Progenitor cell of endocrine pancreas (in vitro differentiated cells): Measurements from ENCODE around the gene CD96. TPM values are rescaled to one million over a fixed set of nuclear protein-coding genes. Genes with fewer than 3 reads are reported as not detected.
"Not testable (repeated sequence)": the region's sequence is repeated elsewhere in the genome, so short reads cannot be mapped to it uniquely, and the experiment has no call there.

Experiments used
- DNase-seq: peaks from one replicate; pipeline ENCODE4 v3.0.0; 2021; ENCODE audit warnings: low spot score; ENCODE audit not compliant: unreplicated experiment
- H3K27ac Mint-ChIP-seq: 2 replicates; pipeline ENCODE4 v1.8.0; 2021; ENCODE audit warnings: mild to moderate bottlenecking, moderate library complexity, mixed read lengths
- H3K27me3 Mint-ChIP-seq: 2 replicates; pipeline ENCODE4 v1.8.0; 2021; ENCODE audit warnings: mixed read lengths
- H3K36me3 Mint-ChIP-seq: 2 replicates; pipeline ENCODE4 v1.8.0; 2022; ENCODE audit warnings: mixed read lengths; ENCODE audit not compliant: insufficient read depth
- H3K4me1 Mint-ChIP-seq: 2 replicates; pipeline ENCODE4 v1.8.0; 2021; ENCODE audit warnings: low read depth, mixed read lengths
- H3K4me3 Mint-ChIP-seq: 2 replicates; pipeline ENCODE4 v1.8.0; 2021; ENCODE audit warnings: low read depth, mild to moderate bottlenecking, moderate library complexity, mixed read lengths
- H3K9me3 Mint-ChIP-seq: 2 replicates; pipeline ENCODE4 v1.8.0; 2021; ENCODE audit warnings: low read depth, mixed read lengths
- total RNA-seq: library from RNA; stranded (reverse); gene quantifications from 2 replicates; pipeline ENCODE4 v1.2.1, GENCODE V29; 2021
- TF ChIP-seq, protein P1 (sequence below): fragments of 200-600 bp; sonication (generic); IDR thresholded peaks from one replicate; pipeline ENCODE4 v1.5.0; 2021; ENCODE audit warnings: antibody characterized with exemption, mild to moderate bottlenecking; ENCODE audit not compliant: unreplicated experiment

CD96 gene
- total RNA-seq, 1 donor from 2014 or later, result not detected

DNA sequence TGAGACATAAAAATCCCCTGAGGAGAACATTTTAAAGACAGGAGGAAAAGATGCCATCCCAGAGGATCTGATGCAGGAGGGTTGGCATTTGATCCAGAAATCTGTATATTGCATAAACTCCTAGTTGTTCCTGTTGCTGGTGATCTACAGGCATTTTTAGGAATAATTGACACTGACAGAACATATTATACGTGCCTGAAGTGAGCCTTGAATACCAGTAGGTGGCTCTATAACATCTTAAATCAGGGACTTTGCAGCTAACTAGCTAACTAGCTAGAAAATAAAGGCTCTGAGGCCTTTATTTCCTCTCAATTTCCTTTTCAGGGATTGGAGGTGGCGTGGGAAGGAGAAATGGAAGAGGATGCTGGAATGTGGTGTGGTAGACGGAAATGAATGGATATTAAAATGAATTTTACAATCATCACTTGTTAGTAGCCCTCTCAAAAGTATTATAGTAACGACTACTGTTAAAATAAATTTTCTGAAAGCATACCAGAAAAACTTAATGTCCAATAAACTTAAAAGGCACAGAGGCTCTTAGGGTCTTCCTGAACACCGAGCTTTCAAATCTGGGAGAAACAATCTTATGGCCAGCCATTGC, 127.0 kb downstream of the CD96 start:
- no peaks in the 10 kb centered on the region for H3K9me3 Mint-ChIP-seq
- TF ChIP-seq, protein P1, sequence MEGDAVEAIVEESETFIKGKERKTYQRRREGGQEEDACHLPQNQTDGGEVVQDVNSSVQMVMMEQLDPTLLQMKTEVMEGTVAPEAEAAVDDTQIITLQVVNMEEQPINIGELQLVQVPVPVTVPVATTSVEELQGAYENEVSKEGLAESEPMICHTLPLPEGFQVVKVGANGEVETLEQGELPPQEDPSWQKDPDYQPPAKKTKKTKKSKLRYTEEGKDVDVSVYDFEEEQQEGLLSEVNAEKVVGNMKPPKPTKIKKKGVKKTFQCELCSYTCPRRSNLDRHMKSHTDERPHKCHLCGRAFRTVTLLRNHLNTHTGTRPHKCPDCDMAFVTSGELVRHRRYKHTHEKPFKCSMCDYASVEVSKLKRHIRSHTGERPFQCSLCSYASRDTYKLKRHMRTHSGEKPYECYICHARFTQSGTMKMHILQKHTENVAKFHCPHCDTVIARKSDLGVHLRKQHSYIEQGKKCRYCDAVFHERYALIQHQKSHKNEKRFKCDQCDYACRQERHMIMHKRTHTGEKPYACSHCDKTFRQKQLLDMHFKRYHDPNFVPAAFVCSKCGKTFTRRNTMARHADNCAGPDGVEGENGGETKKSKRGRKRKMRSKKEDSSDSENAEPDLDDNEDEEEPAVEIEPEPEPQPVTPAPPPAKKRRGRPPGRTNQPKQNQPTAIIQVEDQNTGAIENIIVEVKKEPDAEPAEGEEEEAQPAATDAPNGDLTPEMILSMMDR, result peak; percentile 75
- peaks cover 13% of the 10 kb centered on the region for H3K27me3 Mint-ChIP-seq
- no peak overlapping the region for H3K27ac Mint-ChIP-seq
- H3K4me3 Mint-ChIP-seq, result no peak overlapping the region
- no peaks in the 10 kb centered on the region for H3K36me3 Mint-ChIP-seq
- DNase-seq, result no peak
- peaks cover 4% of the 10 kb centered on the region for H3K4me1 Mint-ChIP-seq

DNA sequence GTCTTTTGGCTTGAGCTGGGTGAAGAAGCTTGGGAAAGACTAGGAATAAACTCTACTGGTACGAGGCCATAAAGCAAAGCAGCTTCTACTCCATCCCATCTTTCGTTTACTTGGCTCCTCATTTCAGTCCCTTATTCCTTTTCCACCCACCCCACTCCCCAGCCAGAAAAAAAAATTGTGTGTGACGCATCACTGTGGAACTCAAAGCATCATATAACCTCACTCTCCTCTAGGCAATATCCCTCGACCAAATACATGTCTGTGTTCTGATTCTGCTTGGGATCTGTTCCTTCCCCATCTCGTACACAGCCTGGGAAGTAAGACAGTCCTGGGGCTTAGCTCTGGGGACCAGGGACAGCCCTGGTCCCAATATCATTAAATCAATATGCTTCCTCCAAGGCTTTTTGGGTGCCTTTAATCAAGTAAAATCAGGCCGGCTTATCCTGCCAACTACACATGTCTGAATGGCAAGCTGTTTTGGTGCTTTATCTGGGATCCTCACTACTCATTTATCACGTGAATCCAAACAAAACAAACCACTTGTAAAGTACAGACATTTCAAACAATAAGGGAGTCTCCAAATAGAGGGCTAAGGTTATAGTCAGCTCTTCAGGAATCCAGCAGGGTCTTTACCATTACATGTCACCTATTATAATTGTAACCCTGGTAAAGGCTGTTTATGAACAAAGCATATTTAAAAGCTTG, 128.1 kb downstream of the CD96 start:
- no peaks in the 10 kb centered on the region for H3K36me3 Mint-ChIP-seq
- DNase-seq, result no peak
- peaks cover 11% of the 10 kb centered on the region for H3K4me1 Mint-ChIP-seq
- H3K27me3 Mint-ChIP-seq, result peaks cover 13% of the 10 kb centered on the region
- H3K9me3 Mint-ChIP-seq, result no peaks in the 10 kb centered on the region
- no peak overlapping the region for H3K4me3 Mint-ChIP-seq
- H3K27ac Mint-ChIP-seq, result no peak overlapping the region
- TF ChIP-seq, protein P1, result no peak

DNA sequence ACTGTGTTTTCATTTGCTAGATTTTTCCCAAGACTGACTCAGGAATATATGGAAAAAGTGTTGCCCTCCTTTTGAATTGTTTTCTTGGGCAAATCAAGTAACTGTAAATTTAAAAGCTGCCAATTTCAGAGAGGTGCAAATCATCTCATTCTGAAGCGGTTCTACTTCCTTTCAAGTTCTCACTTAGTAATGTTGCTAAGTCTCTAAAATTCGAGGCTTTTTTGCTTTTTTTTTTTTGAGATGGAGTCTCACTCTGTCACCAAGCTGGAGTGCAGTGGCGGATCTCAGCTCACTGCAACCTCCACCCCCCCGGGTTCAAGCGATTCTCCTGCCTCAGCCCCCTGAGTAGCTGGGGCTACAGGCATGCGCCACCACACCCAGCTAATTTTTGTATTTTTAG, 130.5 kb downstream of the CD96 start:
- DNase-seq, H3K4me3 Mint-ChIP-seq, H3K27ac Mint-ChIP-seq, H3K36me3 Mint-ChIP-seq, H3K9me3 Mint-ChIP-seq: not testable (repeated sequence)
- H3K27me3 Mint-ChIP-seq, result peaks cover 11% of the 10 kb centered on the region
- peaks cover 25% of the 10 kb centered on the region for H3K4me1 Mint-ChIP-seq

DNA sequence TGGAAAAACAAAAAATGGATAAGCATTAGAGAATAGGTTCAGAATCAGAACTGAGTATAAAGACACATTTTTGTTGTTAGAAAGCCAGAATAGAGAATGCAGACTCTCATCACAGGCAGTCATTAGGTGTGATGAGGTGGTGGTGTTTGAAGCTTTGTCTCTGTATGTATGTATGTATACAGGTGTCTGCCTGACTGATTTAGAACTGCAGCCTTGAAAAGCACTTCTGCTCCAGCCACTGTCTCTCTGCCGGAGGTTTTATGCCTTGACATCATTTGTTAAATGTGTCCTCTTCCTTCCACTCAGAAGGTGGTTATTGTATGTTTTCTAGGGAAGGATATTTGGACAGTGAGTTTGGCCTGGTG, 133.8 kb downstream of the CD96 start:
- no peak overlapping the region for H3K27ac Mint-ChIP-seq

DNA sequence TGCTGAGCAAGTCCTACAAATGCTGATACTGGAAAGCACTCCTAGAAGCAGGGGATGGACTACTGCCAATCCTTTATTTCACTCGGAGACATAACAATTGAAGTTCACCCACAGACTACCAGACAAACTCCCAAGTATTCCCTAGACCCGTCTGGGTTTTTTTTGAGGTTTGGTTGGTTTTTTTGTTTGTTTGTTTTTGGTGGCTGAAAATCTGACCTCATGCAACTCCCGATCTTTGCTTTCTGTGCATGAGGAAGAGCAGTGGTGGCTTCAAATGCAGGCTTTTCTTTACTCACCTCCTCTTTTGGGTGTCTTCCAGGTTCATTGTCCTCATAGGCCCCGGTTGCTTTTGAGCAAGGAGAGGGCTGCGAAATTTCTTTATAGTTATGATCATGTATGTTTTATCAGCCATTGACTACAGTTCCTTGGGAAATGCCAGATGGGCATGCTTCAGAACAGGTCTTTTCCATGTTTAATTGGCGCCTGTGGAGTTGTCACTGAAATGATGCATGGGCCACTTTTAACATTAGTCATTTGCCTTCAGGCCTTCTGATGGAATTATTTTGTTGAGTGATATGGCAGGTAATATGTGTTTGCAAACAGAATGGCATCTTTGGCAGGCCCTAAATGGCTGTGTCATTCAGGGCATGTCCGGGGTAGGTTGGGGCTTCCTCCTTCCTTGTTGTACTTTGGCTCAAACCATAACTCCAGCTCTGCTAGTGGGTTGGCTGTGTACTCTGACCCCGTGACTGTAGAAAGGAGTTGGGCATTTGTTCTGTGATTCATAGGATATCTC, 134.4 kb downstream of the CD96 start:
- Mint-ChIP-seq H3K36me3 (no peaks in the 10 kb centered on the region), H3K27ac (no peak overlapping the region), H3K27me3 (peaks cover 15% of the 10 kb centered on the region), H3K4me3 (peak overlapping the region; percentile 83), H3K9me3 (no peaks in the 10 kb centered on the region), H3K4me1 (peaks cover 25% of the 10 kb centered on the region)
- TF ChIP-seq, protein P1, result no peak
- DNase-seq, result no peak

More for the DNA sequence above, 133.8 kb downstream of the CD96 start:
- TF ChIP-seq, protein P1, result no peak
- peaks cover 15% of the 10 kb centered on the region for H3K27me3 Mint-ChIP-seq
- no peak for DNase-seq
- H3K4me3 Mint-ChIP-seq, result peak overlapping the region; percentile 83
- H3K9me3 Mint-ChIP-seq, result no peaks in the 10 kb centered on the region
- H3K4me1 Mint-ChIP-seq, result peaks cover 25% of the 10 kb centered on the region
- H3K36me3 Mint-ChIP-seq, result no peaks in the 10 kb centered on the region
